Fibroblast of gingiva (primary cell): ENCODE data around the gene SRCAP.

ENCODE experiments used
- DNase-seq: peaks from one replicate; pipeline ENCODE4 v3.0.0-alpha.2; 2011; ENCODE audit warnings: low read depth

The SRCAP gene

GRCh38 chr16:30758988-30759491 lies 60.1 kb downstream of the SRCAP start:
- DNase-seq: no peak

GRCh38 chr16:30760001-30760559 lies 61.1 kb downstream of the SRCAP start:
- no peak for DNase-seq

GRCh38 chr16:30760577-30761426 lies 61.8 kb downstream of the SRCAP start:
- no peak for DNase-seq

GRCh38 chr16:30761427-30761927 lies 62.5 kb downstream of the SRCAP start:
- DNase-seq: no peak

- DNase-seq: peak; percentile 96
Observed at GRCh38 chr16:30761928-30762902, 63.2 kb downstream of the SRCAP start, which contains the start of the genes CFAP119 and RNF40. TSS of gene CFAP119 (minus strand) at chr16:30762062. CDS start at chr16:30761748, 314 bp downstream. TSS of gene RNF40 (plus strand) at chr16:30762322. CDS start at chr16:30762546, 224 bp downstream.

GRCh38 chr16:30762991-30763725 lies 64.2 kb downstream of the SRCAP start:
- no peak for DNase-seq

- no peak for DNase-seq
Observed at GRCh38 chr16:30764086-30764485, 65.1 kb downstream of the SRCAP start.

GRCh38 chr16:30764816-30765465 lies 66.0 kb downstream of the SRCAP start:
- DNase-seq: no peak

- no peak for DNase-seq
Observed at GRCh38 chr16:30766206-30766932, 67.4 kb downstream of the SRCAP start.

GRCh38 chr16:30766933-30767284 lies 67.9 kb downstream of the SRCAP start:
- no peak for DNase-seq

GRCh38 chr16:30767767-30768465 lies 68.9 kb downstream of the SRCAP start:
- no peak for DNase-seq

GRCh38 chr16:30768583-30769181 lies 69.7 kb downstream of the SRCAP start:
- no peak for DNase-seq

- no peak for DNase-seq
Observed at GRCh38 chr16:30769379-30770089, 70.6 kb downstream of the SRCAP start.

GRCh38 chr16:30771726-30772125 lies 72.8 kb downstream of the SRCAP start:
- no peak for DNase-seq

GRCh38 chr16:30773826-30774225 lies 74.9 kb downstream of the SRCAP start:
- no peak for DNase-seq

- no peak for DNase-seq
Observed at GRCh38 chr16:30774367-30775130, 75.6 kb downstream of the SRCAP start.

- DNase-seq: no peak
Observed at GRCh38 chr16:30775131-30775391, 76.1 kb downstream of the SRCAP start.
